Daoy (cell line): Measurements from ENCODE around the gene CPNE2. TPM values are rescaled to one million over a fixed set of nuclear protein-coding genes. Genes with fewer than 3 reads are reported as not detected.

Experiments used
- DNase-seq: peaks from one replicate; pipeline ENCODE4 v3.0.0-alpha.2; 2015; ENCODE audit warnings: low read depth
- total RNA-seq: library from RNA; depleted of rRNA; stranded (reverse); fragments of >200 nt; shearing (Covaris generic); gene quantifications from 2 replicates; pipeline ENCODE4 v1.2.3, GENCODE V29; 2014; rRNA removed

CPNE2 gene
- total RNA-seq, 1 experiment from 2014 or later: 10.0 TPM

- no peak for DNase-seq
Observed at GRCh38 chr16:57192720-57193486, 100.5 kb downstream of the CPNE2 start.

DNA sequence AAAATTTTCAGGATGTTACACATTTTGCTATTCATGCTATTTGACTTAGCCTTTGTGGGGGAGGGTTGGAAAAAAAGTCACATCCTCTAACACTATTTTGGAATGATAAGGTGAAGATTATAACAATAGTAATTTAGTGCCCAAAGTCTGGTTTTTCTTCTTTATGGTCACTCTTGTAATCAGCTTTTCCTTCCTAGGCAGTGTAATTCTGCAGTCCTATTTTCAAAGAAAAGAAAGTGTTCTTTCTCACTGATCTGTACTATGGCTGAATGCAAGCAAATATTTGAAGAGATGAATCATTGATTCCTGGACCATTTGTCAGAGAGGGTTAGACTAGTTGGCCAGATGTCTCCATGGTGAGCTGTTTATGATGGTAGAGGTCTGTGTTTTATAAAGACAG, 102.1 kb downstream of the CPNE2 start:
- DNase-seq: peak; percentile 82

GRCh38 chr16:57196286-57196685, 103.9 kb downstream of the CPNE2 start:
- DNase-seq: no peak

GRCh38 chr16:57196753-57197152, 104.4 kb downstream of the CPNE2 start:
- no peak for DNase-seq

Other genes starting within 250 kb of the CPNE2 start
- gene SLC12A3, start 227.4 kb upstream of the CPNE2 start, total RNA-seq: not detected in 2 replicates
- 24.3 and 29.4 TPM in 2 replicates for gene HERPUD1, start 160.4 kb upstream of the CPNE2 start, total RNA-seq
- gene CETP, start 130.6 kb upstream of the CPNE2 start, total RNA-seq: not detected in 2 replicates
- 6.5 and 9.0 TPM in 2 replicates for gene NLRC5, start 103.0 kb upstream of the CPNE2 start, total RNA-seq
- gene PSME3IP1, start 93.5 kb downstream of the CPNE2 start, total RNA-seq: 112 and 120 TPM in 2 replicates
- 30.3 and 32.2 TPM in 2 replicates for gene RSPRY1, start 93.7 kb downstream of the CPNE2 start, total RNA-seq
- 53.1 and 62.0 TPM in 2 replicates for gene ARL2BP, start 152.7 kb downstream of the CPNE2 start, total RNA-seq
- gene PLLP, start 192.1 kb downstream of the CPNE2 start, total RNA-seq: 0.06 and 0.63 TPM in 2 replicates